H1 (cell line): ENCODE data around the gene AGBL4. TPM values are rescaled to one million over a fixed set of nuclear protein-coding genes. Genes with fewer than 3 reads are reported as not detected.

Experiments
- CTCF ChIA-PET: fragments of 300-600 bp; sonication (Branson Sonifier 250); formaldehyde crosslinking; loops from one replicate; lab custom pipeline; 2021; ENCODE audit not compliant: partially characterized antibody; lab: Charles Lee
- POLR2A ChIA-PET: fragments of 300-600 bp; sonication (Branson Sonifier 250); formaldehyde crosslinking; loops from one replicate; lab custom pipeline; 2021; ENCODE audit warnings: inconsistent platforms; ENCODE audit not compliant: partially characterized antibody; lab: Charles Lee
- DNase-seq, 2 experiments: peaks; one replicate each; pipeline versions ENCODE4 v3.0.0 to v3.0.0-alpha.2; 2010 to 2022; ENCODE audit warnings: low spot score in 2 of 2, low read depth in 1 of 2, mixed read lengths in 1 of 2
- FAIRE-seq: peaks from 2 replicates; lab custom pipeline; 2011; peaks lifted over from hg19 to GRCh38; lab: Jason Lieb, UNC
- H2AFZ ChIP-seq: 2 replicates; pipeline ENCODE4 v1.8.1; 2012; ENCODE audit warnings: low read length, inconsistent platforms
- H2AK5ac ChIP-seq: 2 replicates; pipeline ENCODE4 v1.6.1; 2013; ENCODE audit warnings: low read depth, low read length
- H2BK120ac ChIP-seq: replicated peaks from 2 replicates; pipeline ENCODE3; 2013; ENCODE audit warnings: low read depth, low read length, inconsistent platforms
- H2BK12ac ChIP-seq: 2 replicates; pipeline ENCODE4 v1.6.1; 2013; ENCODE audit warnings: low read depth, low read length
- H2BK15ac ChIP-seq: 2 replicates; pipeline ENCODE4 v1.6.1; 2013; ENCODE audit warnings: low read length
- H2BK20ac ChIP-seq: 2 replicates; pipeline ENCODE4 v1.6.1; 2013; ENCODE audit warnings: low read length
- H2BK5ac ChIP-seq: 2 replicates; pipeline ENCODE4 v1.6.1; 2013; ENCODE audit warnings: low read depth, low read length
- H3K14ac ChIP-seq: 2 replicates; pipeline ENCODE4 v1.6.1; 2013; ENCODE audit warnings: inconsistent platforms; ENCODE audit not compliant: insufficient read length
- H3K18ac ChIP-seq: 2 replicates; pipeline ENCODE4 v1.6.1; 2013; ENCODE audit warnings: low read length; ENCODE audit errors: extremely low read depth
- H3K23ac ChIP-seq: 2 replicates; pipeline ENCODE4 v1.6.1; 2013; ENCODE audit warnings: inconsistent platforms; ENCODE audit not compliant: insufficient read length
- H3K23me2 ChIP-seq: 2 replicates; pipeline ENCODE4 v1.6.1; 2013; ENCODE audit warnings: low read depth, low read length
- H3K27ac ChIP-seq: 2 replicates; pipeline ENCODE4 v1.6.1; 2011; ENCODE audit warnings: low read depth, low read length, inconsistent platforms
- H3K27me3 ChIP-seq, 4 experiments: replicated peaks in 1 of 4; 1 replicate in 1 of 4; 2 replicates in 3 of 4; pipeline versions ENCODE4 v1.6.1 to v1.8.1; 2011 to 2013; ENCODE audit warnings: low read length in 3 of 4, mild to moderate bottlenecking in 3 of 4, inconsistent platforms in 2 of 4, mixed read lengths in 2 of 4, moderate library complexity in 1 of 4; ENCODE audit not compliant: control insufficient read depth in 3 of 4, insufficient read depth in 3 of 4; ENCODE audit errors: extremely low read depth in 1 of 4
- H3K36me3 ChIP-seq, 4 experiments: 2 replicates each; pipeline versions ENCODE4 v1.6.1 to v1.8.1; 2011 to 2013; ENCODE audit warnings: mild to moderate bottlenecking in 4 of 4, low read length in 3 of 4, moderate library complexity in 2 of 4, control low read depth in 1 of 4, inconsistent platforms in 1 of 4; ENCODE audit not compliant: insufficient read depth in 4 of 4, control insufficient read depth in 2 of 4
- H3K4ac ChIP-seq: replicated peaks from 2 replicates; pipeline ENCODE3; 2013; ENCODE audit warnings: low read length, low read depth, mixed read lengths, inconsistent platforms; ENCODE audit not compliant: insufficient read length
- H3K4me1 ChIP-seq, 4 experiments: replicated peaks in 1 of 4; 1 replicate in 1 of 4; 2 replicates in 3 of 4; pipeline versions ENCODE4 v1.6.1 to v1.8.1; 2011 to 2013; ENCODE audit warnings: low read length in 3 of 4, inconsistent platforms in 2 of 4, mixed read lengths in 1 of 4; ENCODE audit not compliant: insufficient read depth in 4 of 4, control insufficient read depth in 3 of 4
- H3K4me2 ChIP-seq, 2 experiments: 2 replicates each; pipeline versions ENCODE4 v1.6.1 to v1.8.1; 2011 to 2013; ENCODE audit warnings: low read depth in 2 of 2, low read length in 2 of 2, control low read depth in 1 of 2, inconsistent platforms in 1 of 2, mild to moderate bottlenecking in 1 of 2; ENCODE audit not compliant: insufficient read depth in 1 of 2
- H3K4me3 ChIP-seq, 4 experiments: fragments of 200-600, 300-600 bp in 1 of 4; sonication (generic), shearing (Covaris generic), sonication (Bioruptor Twin) in 1 of 4; 2 replicates each; pipeline versions ENCODE4 v1.5.1 to v1.8.1; 2011 to 2016; ENCODE audit warnings: low read length in 4 of 4, low read depth in 3 of 4, control low read depth in 2 of 4, inconsistent platforms in 2 of 4, mild to moderate bottlenecking in 2 of 4, mixed read lengths in 1 of 4, moderate library complexity in 1 of 4; ENCODE audit not compliant: insufficient read depth in 2 of 4; ENCODE audit errors: extremely low read depth in 1 of 4
- H3K56ac ChIP-seq: replicated peaks from 2 replicates; pipeline ENCODE3; 2013; ENCODE audit warnings: low read depth, mild to moderate bottlenecking, mixed read lengths, low read length, inconsistent platforms; ENCODE audit not compliant: insufficient read length
- H3K79me1 ChIP-seq: 2 replicates; pipeline ENCODE4 v1.6.1; 2013; ENCODE audit warnings: low read depth, low read length, control low read depth
- H3K79me2 ChIP-seq, 2 experiments: 2 replicates each; pipeline versions ENCODE4 v1.6.1 to v1.8.1; 2012 to 2013; ENCODE audit warnings: low read length in 2 of 2, mild to moderate bottlenecking in 2 of 2, inconsistent platforms in 1 of 2; ENCODE audit not compliant: insufficient read depth in 2 of 2, control insufficient read depth in 1 of 2
- H3K9ac ChIP-seq, 4 experiments: replicated peaks in 1 of 4; 1 replicate in 1 of 4; 2 replicates in 3 of 4; pipeline versions ENCODE4 v1.6.1 to v1.8.1; 2011 to 2013; ENCODE audit warnings: low read depth in 3 of 4, low read length in 3 of 4, control low read depth in 2 of 4, mild to moderate bottlenecking in 2 of 4, moderate library complexity in 2 of 4, inconsistent platforms in 1 of 4; ENCODE audit errors: extremely low read depth in 1 of 4
- H3K9me3 ChIP-seq, 2 experiments: 2 replicates each; pipeline versions ENCODE4 v1.6.1 to v1.8.1; 2012 to 2013; ENCODE audit warnings: mild to moderate bottlenecking in 2 of 2, moderate library complexity in 2 of 2, control low read depth in 1 of 2, inconsistent platforms in 1 of 2, low read depth in 1 of 2, low read length in 1 of 2, mixed read lengths in 1 of 2; ENCODE audit not compliant: insufficient read depth in 2 of 2
- H4K20me1 ChIP-seq, 2 experiments: replicated peaks in 1 of 2; 2 replicates each; pipeline versions ENCODE3 to v1.8.1; 2011 to 2013; ENCODE audit warnings: inconsistent platforms in 2 of 2, low read length in 2 of 2, mild to moderate bottlenecking in 1 of 2; ENCODE audit not compliant: insufficient read depth in 2 of 2, control insufficient read depth in 1 of 2
- H4K5ac ChIP-seq: 2 replicates; pipeline ENCODE4 v1.6.1; 2013; ENCODE audit warnings: low read length, low read depth, mixed read lengths, inconsistent platforms; ENCODE audit not compliant: insufficient read length
- H4K8ac ChIP-seq: 2 replicates; pipeline ENCODE4 v1.8.0; 2013; ENCODE audit warnings: mild to moderate bottlenecking, moderate library complexity, low read length, inconsistent platforms; ENCODE audit not compliant: insufficient read depth; ENCODE audit errors: extremely low read depth
- H4K91ac ChIP-seq: replicated peaks from 2 replicates; pipeline ENCODE3; 2013; ENCODE audit warnings: low read length, mixed read lengths, inconsistent platforms; ENCODE audit not compliant: insufficient read length
- BACH1 ChIP-seq: IDR thresholded peaks from 2 replicates; pipeline ENCODE4 v1.6.1; 2012; ENCODE audit warnings: low read length, improper control_type of control experiment
- CEBPB ChIP-seq: IDR thresholded peaks from 2 replicates; pipeline ENCODE4 v1.6.1; 2012; ENCODE audit warnings: low read depth, low read length
- CHD1 ChIP-seq: IDR thresholded peaks from 2 replicates; pipeline ENCODE4 v1.6.1; 2012; ENCODE audit warnings: low read depth, low read length, improper control_type of control experiment
- CHD2 ChIP-seq: IDR thresholded peaks from 2 replicates; pipeline ENCODE4 v1.6.1; 2012; ENCODE audit warnings: low read length, improper control_type of control experiment
- EGR1 ChIP-seq: IDR thresholded peaks from 2 replicates; pipeline ENCODE4 v1.6.1; 2011; ENCODE audit warnings: low read depth, low read length, borderline replicate concordance
- HDAC6 ChIP-seq: IDR thresholded peaks from one replicate; pipeline ENCODE4 v1.7.1; 2012; ENCODE audit warnings: low read depth, mild to moderate bottlenecking, inconsistent platforms, low read length, moderate library complexity
- MAFK ChIP-seq: IDR thresholded peaks from 2 replicates; pipeline ENCODE4 v1.6.1; 2012; ENCODE audit warnings: low read depth, mild to moderate bottlenecking, improper control_type of control experiment, low read length
- NRF1 ChIP-seq: IDR thresholded peaks from 2 replicates; pipeline ENCODE4 v1.6.1; 2011; ENCODE audit warnings: mild to moderate bottlenecking, low read depth, low read length, improper control_type of control experiment
- RFX5 ChIP-seq: IDR thresholded peaks from 2 replicates; pipeline ENCODE4 v1.6.1; 2011; ENCODE audit warnings: low read depth, low read length, improper control_type of control experiment, borderline replicate concordance
- SRF ChIP-seq: IDR thresholded peaks from 2 replicates; pipeline ENCODE4 v1.6.1; 2011; ENCODE audit warnings: mild to moderate bottlenecking, low read depth, low read length, moderate library complexity
- WGBS, 2 experiments: shearing (Covaris generic) in 1 of 2; methylation state at CpG; one replicate each; pipeline versions ENCODE4 v1.1.6 to v1.1.7; 2013 to 2015; ENCODE audit warnings: low lambda C conversion rate in 2 of 2, mixed read lengths in 2 of 2, inconsistent platforms in 1 of 2, low coverage in 1 of 2, missing lambda C conversion rate in 1 of 2; ENCODE audit not compliant: insufficient replicate concordance in 2 of 2, insufficient coverage in 1 of 2, insufficient read length in 1 of 2; ENCODE audit errors: extremely low coverage in 1 of 2, missing lambda C conversion rate in 1 of 2; 5-methylcytosine and 5-hydroxymethylcytosine counted together
- polyA plus RNA-seq, 7 experiments: library from polyadenylated mRNA; depleted of rRNA in 3 of 7; stranded (reverse) in 5 of 7; unstranded in 2 of 7; fragments of >200 nt in 5 of 7; fragments of 200-250 nt in 2 of 7; gene quantifications; 1 replicate in 5 of 7; 2 replicates in 1 of 7; 4 replicates in 1 of 7; pipeline versions ENCODE4 v1.2.1 to v1.2.3, GENCODE V29; 2011 to 2013; ENCODE audit warnings: missing spikeins in 2 of 7, mixed read lengths in 2 of 7
- total RNA-seq: library from RNA; stranded (reverse); fragmentation: NEBNext Ultra II Directional; extraction: Animal tissue kit (Norgen Biotek cat#: 25700); gene quantifications from 2 replicates; pipeline ENCODE4 v1.2.1, GENCODE V29; 2021

AGBL4 gene
- total and polyA plus RNA-seq, 2 of the 8 experiments (the other 6 are each of a cell fraction or from before 2014, with no cell fraction given), result 0.41 to 0.45 TPM

DNA sequence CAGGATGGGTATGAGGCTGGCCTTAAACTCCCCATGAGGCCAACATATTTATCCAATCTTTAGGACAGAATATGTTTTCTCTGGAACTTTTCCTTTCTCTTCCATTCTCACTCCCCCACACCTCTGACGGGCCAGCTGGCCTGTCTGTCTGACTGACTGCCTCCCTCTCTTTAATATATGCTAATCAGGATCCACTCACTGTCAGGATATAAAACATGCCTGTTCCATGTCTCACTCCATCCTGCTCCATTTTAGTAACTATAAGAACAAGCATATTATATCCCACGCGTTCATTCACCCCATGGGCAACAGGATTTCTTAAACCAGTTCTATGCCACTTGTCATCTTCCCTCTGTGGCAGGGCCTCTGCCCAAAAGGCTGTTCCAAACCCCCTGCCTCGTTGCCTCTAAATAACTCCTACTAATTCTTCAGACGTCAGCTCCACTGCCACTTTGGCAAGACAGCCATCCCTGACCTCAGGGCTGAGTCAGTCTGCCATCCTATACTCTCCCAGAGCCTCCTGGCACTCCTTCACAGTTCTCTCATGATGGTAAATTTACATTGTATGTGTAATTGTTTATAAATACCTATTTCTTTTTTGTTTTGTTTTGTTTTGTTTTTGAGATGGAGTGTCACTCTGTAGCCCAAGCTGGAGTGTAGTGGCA, 1467.4 kb downstream of the AGBL4 start:
- Histone ChIP-seq H4K8ac (no peak overlapping the region), H2AK5ac (no peak overlapping the region), H4K5ac (no peak overlapping the region), H3K18ac (no peak overlapping the region), H4K20me1 (no peaks in the 10 kb centered on the region), H3K23ac (no peak overlapping the region), H3K27me3 (no peaks in the 10 kb centered on the region), H3K79me2 (no peaks in the 10 kb centered on the region), H3K9me3 (no peaks in the 10 kb centered on the region), H2BK12ac (no peak overlapping the region), H3K23me2 (no peaks in the 10 kb centered on the region), H3K4me2 (no peak overlapping the region), H2BK120ac (no peak overlapping the region), H3K9ac (no peak overlapping the region), H3K4ac (no peak overlapping the region), H3K56ac (no peak overlapping the region), H3K4me1 (no peaks in the 10 kb centered on the region), H3K79me1 (no peaks in the 10 kb centered on the region), H2BK15ac (no peak overlapping the region), H3K4me3 (no peak overlapping the region), H2AFZ (no peak overlapping the region), H3K14ac (no peak overlapping the region), H3K27ac (no peak overlapping the region), H2BK20ac (no peak overlapping the region), H2BK5ac (no peak overlapping the region), H3K36me3 (no peaks in the 10 kb centered on the region), H4K91ac (no peak overlapping the region)
- TF ChIP-seq EGR1 (no peak), RFX5 (no peak), CEBPB (no peak), BACH1 (no peak), MAFK (no peak), CHD2 (no peak), HDAC6 (no peak), NRF1 (no peak), SRF (no peak), CHD1 (no peak)
- 79% methylated on average over 5 of the region's 5 CpGs; no CpG with 5 or more reads in 1 of the 2 experiments for WGBS, 2 experiments
- CTCF ChIA-PET, result interaction anchor here (0.8 to 2.1 kb wide), 5 partner anchors 12 to 314 kb away, joined by 3 to 7 read pairs (median 4); no protein-coding TSS in a partner anchor
- FAIRE-seq (no peak), DNase-seq (no peak)
- POLR2A ChIA-PET, result no interaction called here
